ENCODE measurements around the gene ROPN1B. TPM values are rescaled to one million over a fixed set of nuclear protein-coding genes. Genes with fewer than 3 reads are reported as not detected.

ROPN1B gene
- total RNA-seq, 2 experiments from 2014 or later, result not detected

- no peak overlapping the region for H3K4me3 Mint-ChIP-seq
- H3K4me1 Mint-ChIP-seq, result no peaks in the 10 kb centered on the region
- H3K9me3 Mint-ChIP-seq, result no peaks in the 10 kb centered on the region
- no peaks in the 10 kb centered on the region for H3K27me3 Mint-ChIP-seq
- no peak overlapping the region for H3K27ac Mint-ChIP-seq
- no peak for DNase-seq
- peaks cover 40% of the 10 kb centered on the region for H3K36me3 Mint-ChIP-seq
Measured at GRCh38 chr3:126013751-126014156, 44.8 kb downstream of the ROPN1B start.

GRCh38 chr3:126014252-126014651 lies 45.3 kb downstream of the ROPN1B start:
- Mint-ChIP-seq H3K36me3 (peaks cover 37% of the 10 kb centered on the region), H3K4me3 (no peak overlapping the region), H3K27ac (no peak overlapping the region), H3K4me1 (no peaks in the 10 kb centered on the region), H3K27me3 (no peaks in the 10 kb centered on the region), H3K9me3 (no peaks in the 10 kb centered on the region)
- DNase-seq, result no peak

- Mint-ChIP-seq H3K9me3 (no peaks in the 10 kb centered on the region), H3K4me3 (no peak overlapping the region), H3K36me3 (peaks cover 34% of the 10 kb centered on the region), H3K27me3 (no peaks in the 10 kb centered on the region), H3K4me1 (no peaks in the 10 kb centered on the region), H3K27ac (no peak overlapping the region)
- DNase-seq, result no peak
Measured at GRCh38 chr3:126015075-126015474, 46.1 kb downstream of the ROPN1B start.

- H3K27ac Mint-ChIP-seq, result no peak overlapping the region
- no peak for DNase-seq
- H3K4me3 Mint-ChIP-seq, result no peak overlapping the region
- H3K27me3 Mint-ChIP-seq, result no peaks in the 10 kb centered on the region
- no peaks in the 10 kb centered on the region for H3K9me3 Mint-ChIP-seq
- peaks cover 24% of the 10 kb centered on the region for H3K36me3 Mint-ChIP-seq
- H3K4me1 Mint-ChIP-seq, result no peaks in the 10 kb centered on the region
Measured at GRCh38 chr3:126016616-126017015, 47.6 kb downstream of the ROPN1B start.

- no peak for DNase-seq
- H3K4me1 Mint-ChIP-seq, result no peaks in the 10 kb centered on the region
Measured at GRCh38 chr3:126017362-126017761, 48.4 kb downstream of the ROPN1B start.

GRCh38 chr3:126018545-126018944 lies 49.6 kb downstream of the ROPN1B start:
- Mint-ChIP-seq H3K27me3 (no peaks in the 10 kb centered on the region), H3K36me3 (peaks cover 9% of the 10 kb centered on the region), H3K4me1 (no peaks in the 10 kb centered on the region), H3K9me3 (no peaks in the 10 kb centered on the region), H3K4me3 (no peak overlapping the region), H3K27ac (no peak overlapping the region)
- DNase-seq, result no peak

More at GRCh38 chr3:126017362-126017761, 48.4 kb downstream of the ROPN1B start:
- no peak overlapping the region for H3K4me3 Mint-ChIP-seq
- no peaks in the 10 kb centered on the region for H3K27me3 Mint-ChIP-seq
- H3K9me3 Mint-ChIP-seq, result no peaks in the 10 kb centered on the region
- H3K27ac Mint-ChIP-seq, result no peak overlapping the region
- H3K36me3 Mint-ChIP-seq, result peaks cover 17% of the 10 kb centered on the region

GRCh38 chr3:126018995-126019394 lies 50.0 kb downstream of the ROPN1B start:
- Mint-ChIP-seq H3K36me3 (peaks cover 4% of the 10 kb centered on the region), H3K27ac (no peak overlapping the region), H3K27me3 (no peaks in the 10 kb centered on the region)

GRCh38 chr3:126019683-126020082 lies 50.7 kb downstream of the ROPN1B start:
- H3K36me3 Mint-ChIP-seq, result peaks cover under 1% of the 10 kb centered on the region
- DNase-seq, result no peak
- H3K4me1 Mint-ChIP-seq, result no peaks in the 10 kb centered on the region
- H3K27me3 Mint-ChIP-seq, result no peaks in the 10 kb centered on the region
- no peak overlapping the region for H3K27ac Mint-ChIP-seq
- H3K4me3 Mint-ChIP-seq, result no peak overlapping the region
- no peaks in the 10 kb centered on the region for H3K9me3 Mint-ChIP-seq

More at GRCh38 chr3:126018995-126019394, 50.0 kb downstream of the ROPN1B start:
- H3K4me3 Mint-ChIP-seq, result no peak overlapping the region
- no peaks in the 10 kb centered on the region for H3K4me1 Mint-ChIP-seq
- H3K9me3 Mint-ChIP-seq, result no peaks in the 10 kb centered on the region
- DNase-seq, result no peak

- Mint-ChIP-seq H3K27me3 (no peaks in the 10 kb centered on the region), H3K4me3 (no peak overlapping the region), H3K36me3 (peaks cover 1% of the 10 kb centered on the region), H3K27ac (no peak overlapping the region), H3K4me1 (no peaks in the 10 kb centered on the region), H3K9me3 (no peaks in the 10 kb centered on the region)
- no peak for DNase-seq
Measured at GRCh38 chr3:126021224-126021623, 52.2 kb downstream of the ROPN1B start.

GRCh38 chr3:126021702-126022101 lies 52.7 kb downstream of the ROPN1B start:
- H3K4me1 Mint-ChIP-seq, result no peaks in the 10 kb centered on the region
- H3K27ac Mint-ChIP-seq, result no peak overlapping the region
- no peak for DNase-seq
- H3K4me3 Mint-ChIP-seq, result no peak overlapping the region
- H3K9me3 Mint-ChIP-seq, result no peaks in the 10 kb centered on the region
- no peaks in the 10 kb centered on the region for H3K27me3 Mint-ChIP-seq
- peaks cover 6% of the 10 kb centered on the region for H3K36me3 Mint-ChIP-seq

- Mint-ChIP-seq H3K27me3 (no peaks in the 10 kb centered on the region), H3K4me1 (no peaks in the 10 kb centered on the region), H3K9me3 (peaks cover 4% of the 10 kb centered on the region), H3K27ac (no peak overlapping the region), H3K4me3 (no peak overlapping the region), H3K36me3 (peaks cover 16% of the 10 kb centered on the region)
- no peak for DNase-seq
Measured at GRCh38 chr3:126022741-126023359, 53.9 kb downstream of the ROPN1B start.

GRCh38 chr3:126023390-126023789 lies 54.4 kb downstream of the ROPN1B start:
- H3K36me3 Mint-ChIP-seq, result peaks cover 20% of the 10 kb centered on the region
- DNase-seq, result no peak
- H3K4me1 Mint-ChIP-seq, result no peaks in the 10 kb centered on the region
- no peaks in the 10 kb centered on the region for H3K27me3 Mint-ChIP-seq
- no peak overlapping the region for H3K27ac Mint-ChIP-seq
- H3K4me3 Mint-ChIP-seq, result no peak overlapping the region
- H3K9me3 Mint-ChIP-seq, result peaks cover 5% of the 10 kb centered on the region

GRCh38 chr3:126024049-126024854 lies 55.3 kb downstream of the ROPN1B start:
- H3K27me3 Mint-ChIP-seq, result no peaks in the 10 kb centered on the region
- peaks cover 28% of the 10 kb centered on the region for H3K36me3 Mint-ChIP-seq
- H3K9me3 Mint-ChIP-seq, result peaks cover 11% of the 10 kb centered on the region
- no peak for DNase-seq
- H3K27ac Mint-ChIP-seq, result no peak overlapping the region
- H3K4me1 Mint-ChIP-seq, result no peaks in the 10 kb centered on the region
- H3K4me3 Mint-ChIP-seq, result no peak overlapping the region

- DNase-seq, result no peak
- Mint-ChIP-seq H3K4me3 (no peak overlapping the region), H3K27ac (no peak overlapping the region), H3K4me1 (no peaks in the 10 kb centered on the region), H3K36me3 (peaks cover 32% of the 10 kb centered on the region), H3K27me3 (no peaks in the 10 kb centered on the region), H3K9me3 (peaks cover 14% of the 10 kb centered on the region)
Measured at GRCh38 chr3:126025116-126025729, 56.2 kb downstream of the ROPN1B start.

GRCh38 chr3:126025862-126026261 lies 56.9 kb downstream of the ROPN1B start:
- DNase-seq, result no peak
- Mint-ChIP-seq H3K27me3 (no peaks in the 10 kb centered on the region), H3K4me3 (no peak overlapping the region), H3K4me1 (no peaks in the 10 kb centered on the region), H3K36me3 (peaks cover 34% of the 10 kb centered on the region), H3K27ac (no peak overlapping the region), H3K9me3 (peaks cover 14% of the 10 kb centered on the region)

Data from activated naive CD8-positive, alpha-beta T cell treated with anti-CD3 and anti-CD28 coated beads for 36 hours (primary cell).